Epithelial cell of proximal tubule (primary cell): ENCODE data around the gene SLC25A34. TPM values are rescaled to one million over a fixed set of nuclear protein-coding genes. Genes with fewer than 3 reads are reported as not detected.

ENCODE experiments used
- DNase-seq: peaks from one replicate; pipeline ENCODE4 v3.0.0-alpha.2; 2011; ENCODE audit warnings: low read depth
- H3K4me3 ChIP-seq: 2 replicates; pipeline ENCODE4 v1.5.1; 2011; ENCODE audit warnings: low read depth, mild to moderate bottlenecking, low read length
- total RNA-seq: library from RNA; depleted of rRNA; stranded (reverse); fragments of >200 nt; gene quantifications from 2 replicates; pipeline ENCODE4 v1.2.3, GENCODE V29; 2015
- TF ChIP-seq, protein P1 (sequence below): conservative IDR thresholded peaks from 2 replicates; pipeline ENCODE4 v1.5.1; 2012; ENCODE audit warnings: low read depth, mild to moderate bottlenecking, low read length

Gene SLC25A34
- total RNA-seq, 1 donor from 2014 or later = 0.75 TPM

DNA sequence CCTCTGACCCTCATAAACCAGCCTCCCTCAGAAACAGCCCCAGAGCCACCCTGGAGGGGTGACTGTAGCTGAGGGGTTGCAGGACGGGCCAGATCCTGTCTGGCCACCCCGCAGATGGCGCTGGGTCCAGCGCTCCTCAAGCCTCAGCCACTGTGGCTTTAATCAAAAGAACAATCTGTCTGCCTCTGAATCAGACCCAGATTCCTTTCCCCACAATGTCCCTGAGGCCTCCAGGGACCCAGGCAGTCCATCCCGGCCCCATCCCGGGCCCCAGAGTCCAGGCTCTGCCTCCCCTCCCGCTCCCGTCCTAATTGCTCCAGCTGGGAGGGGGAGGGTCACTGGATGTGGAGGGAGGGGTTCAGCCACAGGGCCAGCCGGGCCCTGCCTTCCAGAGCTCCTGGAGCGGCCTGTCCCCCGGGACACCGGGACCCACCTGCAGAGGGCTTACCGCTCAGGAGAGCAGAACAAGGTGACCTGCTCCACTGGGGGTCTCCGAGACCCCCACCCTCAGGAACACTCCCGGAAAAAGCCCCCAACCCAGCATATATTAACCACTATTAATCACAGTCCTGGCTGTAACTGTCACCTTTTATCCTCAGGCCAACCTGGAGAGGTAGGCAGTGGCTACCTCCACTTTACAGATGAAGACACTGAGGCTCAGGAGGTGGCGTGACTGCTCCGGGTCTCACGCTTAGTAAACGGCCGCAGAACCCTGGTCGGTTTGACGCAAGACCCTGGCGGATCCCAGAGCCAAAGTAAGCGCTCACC is 21.7 kb downstream of the SLC25A34 start:
- H3K4me3 ChIP-seq = peak overlapping the region; percentile 68
- TF ChIP-seq, protein P1, sequence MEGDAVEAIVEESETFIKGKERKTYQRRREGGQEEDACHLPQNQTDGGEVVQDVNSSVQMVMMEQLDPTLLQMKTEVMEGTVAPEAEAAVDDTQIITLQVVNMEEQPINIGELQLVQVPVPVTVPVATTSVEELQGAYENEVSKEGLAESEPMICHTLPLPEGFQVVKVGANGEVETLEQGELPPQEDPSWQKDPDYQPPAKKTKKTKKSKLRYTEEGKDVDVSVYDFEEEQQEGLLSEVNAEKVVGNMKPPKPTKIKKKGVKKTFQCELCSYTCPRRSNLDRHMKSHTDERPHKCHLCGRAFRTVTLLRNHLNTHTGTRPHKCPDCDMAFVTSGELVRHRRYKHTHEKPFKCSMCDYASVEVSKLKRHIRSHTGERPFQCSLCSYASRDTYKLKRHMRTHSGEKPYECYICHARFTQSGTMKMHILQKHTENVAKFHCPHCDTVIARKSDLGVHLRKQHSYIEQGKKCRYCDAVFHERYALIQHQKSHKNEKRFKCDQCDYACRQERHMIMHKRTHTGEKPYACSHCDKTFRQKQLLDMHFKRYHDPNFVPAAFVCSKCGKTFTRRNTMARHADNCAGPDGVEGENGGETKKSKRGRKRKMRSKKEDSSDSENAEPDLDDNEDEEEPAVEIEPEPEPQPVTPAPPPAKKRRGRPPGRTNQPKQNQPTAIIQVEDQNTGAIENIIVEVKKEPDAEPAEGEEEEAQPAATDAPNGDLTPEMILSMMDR = no peak
- DNase-seq = no peak

DNA sequence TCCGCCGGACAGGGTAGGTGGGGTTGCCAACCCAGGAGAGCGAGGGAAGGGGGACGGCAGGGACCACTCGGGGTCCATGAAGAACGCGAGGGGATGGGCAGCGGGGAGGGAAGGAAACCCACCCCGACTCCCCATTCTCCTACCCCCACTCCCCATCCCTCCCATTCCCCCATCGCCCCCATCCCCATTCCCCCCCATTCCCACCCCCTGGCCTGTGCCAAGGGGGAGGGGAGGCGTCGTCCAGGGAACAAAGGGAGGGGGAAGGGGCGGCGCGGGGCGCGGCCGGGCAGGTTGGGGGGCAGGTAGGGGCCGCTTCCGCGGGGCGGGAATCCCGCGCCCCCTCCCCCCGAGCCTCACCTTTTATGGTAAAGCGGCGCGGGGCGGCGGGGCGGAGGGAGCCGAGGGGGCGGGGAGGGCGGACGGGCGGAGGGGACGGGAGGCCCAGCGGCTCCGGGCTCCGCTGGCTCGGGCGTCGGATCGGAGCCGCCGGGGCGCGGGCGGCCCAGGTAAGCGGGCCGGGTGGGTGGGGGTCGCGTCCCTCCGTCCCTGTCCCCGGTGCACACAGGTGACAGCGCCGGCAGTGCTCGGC is 22.4 kb downstream of the SLC25A34 start, which contains the start of gene FBLIM1:
Gene FBLIM1 (plus strand): TSS at position 453 of the 589 bp plus-strand sequence. CDS start 6,189 bp downstream, outside the sequence.
- TF ChIP-seq, protein P1 = no peak
- no peak for DNase-seq
- H3K4me3 ChIP-seq = peak within 1 kb of the TSS; percentile 68

DNA sequence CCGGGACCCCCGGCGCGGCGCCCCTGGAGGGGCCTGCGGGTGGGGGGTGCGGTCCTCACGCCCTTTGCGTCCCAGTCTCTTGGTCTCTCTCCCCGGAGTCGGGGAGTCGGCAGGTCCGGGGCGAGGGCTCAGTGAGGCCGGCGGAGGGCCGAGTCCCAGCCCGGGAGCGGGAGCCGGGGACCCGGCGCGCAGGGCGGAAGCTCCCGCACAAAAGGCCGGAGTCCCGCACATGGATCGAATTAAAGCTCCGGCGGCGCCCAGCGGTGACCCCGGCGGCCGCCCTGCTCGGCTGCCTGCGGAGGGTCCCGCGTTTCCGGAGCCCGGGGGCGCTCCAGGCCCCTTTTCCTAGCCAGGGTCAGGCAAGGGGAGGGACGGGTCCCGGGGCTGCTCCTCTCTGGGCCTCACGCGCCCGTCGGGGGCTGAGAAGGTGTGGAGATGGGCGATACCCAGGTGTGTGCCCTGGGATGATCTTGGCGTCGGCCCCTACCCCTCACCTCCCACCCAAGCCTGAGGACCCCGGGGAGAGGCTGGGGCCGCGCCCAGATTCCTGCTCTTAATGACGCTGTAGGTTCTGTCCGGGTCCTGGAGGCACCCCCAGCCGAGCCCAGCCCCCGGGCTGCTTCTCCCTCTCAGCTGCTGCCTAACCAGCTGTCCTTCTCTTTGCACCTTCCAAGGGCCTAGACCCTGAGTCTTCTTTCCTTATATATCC is 23.0 kb downstream of the SLC25A34 start:
- TF ChIP-seq, protein P1 = no peak
- peak overlapping the region; percentile 68 for H3K4me3 ChIP-seq
- DNase-seq = no peak

DNA sequence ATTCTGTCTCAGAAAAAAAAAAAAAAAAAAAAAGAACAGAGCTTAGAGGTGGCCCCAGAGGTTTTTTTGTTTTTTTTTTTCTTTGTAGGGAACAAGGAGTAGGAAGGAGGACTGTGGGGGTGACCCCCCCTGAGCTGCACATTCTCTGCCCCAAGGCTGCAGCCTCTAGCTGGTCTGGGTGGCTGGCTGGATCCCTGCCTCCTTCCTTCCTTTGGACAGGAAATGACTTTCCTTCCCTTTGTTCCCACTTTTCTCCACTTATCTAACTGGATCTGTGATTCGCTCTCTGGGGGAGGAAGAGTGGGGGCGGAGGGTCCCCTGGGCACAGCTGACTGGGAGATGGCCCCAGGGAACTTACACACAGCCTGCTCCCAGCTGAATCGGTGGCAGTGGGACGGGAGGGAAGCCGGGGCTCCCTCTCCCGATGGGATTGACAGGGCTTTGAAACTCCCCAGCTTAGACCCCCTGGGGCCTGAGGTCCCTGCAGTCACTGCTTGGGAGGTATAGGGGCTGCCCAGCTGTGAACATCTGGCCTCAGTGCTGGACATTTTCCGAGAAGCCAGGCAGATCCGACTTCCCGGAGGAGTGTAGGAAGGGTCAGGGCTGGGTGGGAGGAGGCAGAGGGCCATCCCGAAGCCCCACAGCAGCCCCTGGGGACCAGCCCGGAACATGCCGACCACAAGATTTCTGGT is 24.6 kb downstream of the SLC25A34 start:
- no peak for DNase-seq
- TF ChIP-seq, protein P1 = no peak
- H3K4me3 ChIP-seq = peak overlapping the region; percentile 34

DNA sequence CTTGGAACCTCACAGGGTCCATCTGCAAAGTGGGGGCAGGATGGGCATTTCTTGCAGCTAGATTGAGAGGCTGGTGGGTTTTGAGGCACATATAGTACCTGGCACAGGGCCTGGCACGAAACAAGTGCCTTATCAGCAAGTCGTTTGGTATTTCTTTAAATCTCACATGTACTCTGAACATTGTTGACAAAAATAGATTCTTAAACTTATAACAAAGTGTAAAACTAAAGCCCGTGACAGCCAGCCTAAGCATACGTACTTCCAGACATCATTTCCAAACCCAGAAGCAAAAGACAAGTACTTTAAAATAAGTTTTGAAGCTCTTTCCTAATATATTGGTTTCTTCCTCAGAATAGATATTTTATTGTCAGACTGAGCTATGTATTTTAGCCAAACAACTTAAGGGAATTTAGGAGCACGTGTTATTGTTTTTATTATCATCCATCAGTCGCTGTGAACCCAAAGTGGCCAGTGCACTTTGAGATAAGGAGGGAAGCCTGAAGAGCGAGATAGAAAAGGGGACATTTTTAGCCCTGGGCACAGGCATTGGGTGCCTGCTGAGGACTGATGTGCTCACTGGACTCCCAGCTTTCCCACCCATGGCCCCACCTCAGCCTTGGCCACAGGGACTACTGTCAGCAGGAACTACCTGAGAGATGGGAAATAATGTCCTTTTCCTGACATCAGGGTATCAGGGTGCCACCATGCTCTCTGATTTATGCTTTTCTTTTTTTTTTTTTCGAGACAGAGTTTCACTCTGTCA is 25.5 kb downstream of the SLC25A34 start:
- TF ChIP-seq, protein P1 = no peak
- H3K4me3 ChIP-seq = no peak overlapping the region
- no peak for DNase-seq

DNA sequence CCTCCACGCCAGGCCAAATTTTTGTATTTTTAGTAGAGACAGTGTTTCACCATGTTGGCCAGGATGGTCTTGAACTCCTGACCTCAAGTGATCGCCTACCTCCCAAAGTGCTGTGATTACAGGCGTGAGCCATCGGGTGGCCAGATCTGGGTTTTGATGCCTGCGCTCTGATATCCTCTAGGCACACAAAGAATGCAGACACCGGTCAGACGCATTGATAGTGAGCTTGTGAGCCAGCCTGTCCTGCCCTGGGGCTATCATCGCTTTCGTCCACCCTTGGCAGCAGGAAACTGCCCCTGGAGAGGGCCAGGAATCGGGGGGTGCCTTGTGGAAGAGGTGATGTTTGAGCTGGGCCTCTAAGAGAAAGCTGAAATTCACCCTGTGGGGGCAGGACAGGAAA is 26.5 kb downstream of the SLC25A34 start:
- H3K4me3 ChIP-seq = no peak overlapping the region
- DNase-seq = no peak
- TF ChIP-seq, protein P1 = no peak
